Measurements from ENCODE around the gene BAG3.
"Not testable (repeated sequence)": the region's sequence is repeated elsewhere in the genome, so short reads cannot be mapped to it uniquely, and the experiment has no call there.

BAG3 gene

GRCh38 chr10:119640875-119641526, 10.2 kb upstream of the BAG3 start:
- no peak for DNase-seq

GRCh38 chr10:119642556-119643111, 8.5 kb upstream of the BAG3 start:
- no peak for DNase-seq

GRCh38 chr10:119643306-119644204, 7.6 kb upstream of the BAG3 start:
- DNase-seq = no peak

- no peak for DNase-seq
Measured at GRCh38 chr10:119644205-119644814, 6.9 kb upstream of the BAG3 start.

GRCh38 chr10:119644994-119645393, 6.2 kb upstream of the BAG3 start:
- DNase-seq = no peak

- no peak for DNase-seq
Measured at GRCh38 chr10:119650062-119650461, 1.1 kb upstream of the BAG3 start.

GRCh38 chr10:119651514-119652360, 557 bp downstream of the BAG3 start:
- DNase-seq = peak in 1 of 2 experiments; percentile 33

GRCh38 chr10:119652361-119652730, 1.2 kb downstream of the BAG3 start:
- no peak for DNase-seq

GRCh38 chr10:119653209-119653608, 2.0 kb downstream of the BAG3 start:
- DNase-seq = no peak

GRCh38 chr10:119653916-119654315, 2.7 kb downstream of the BAG3 start:
- DNase-seq = no peak

- DNase-seq = no peak
Measured at GRCh38 chr10:119654540-119654939, 3.4 kb downstream of the BAG3 start.

- DNase-seq = peak; percentile 66 to 73
Measured at GRCh38 chr10:119655566-119656001, 4.4 kb downstream of the BAG3 start.

- DNase-seq = no peak
Measured at GRCh38 chr10:119656760-119657159, 5.6 kb downstream of the BAG3 start.

GRCh38 chr10:119657725-119658124, 6.5 kb downstream of the BAG3 start:
- no peak for DNase-seq

GRCh38 chr10:119658274-119658673, 7.1 kb downstream of the BAG3 start:
- no peak for DNase-seq

GRCh38 chr10:119659951-119660350, 8.8 kb downstream of the BAG3 start:
- no peak for DNase-seq

- not testable (repeated sequence) for DNase-seq
Measured at GRCh38 chr10:119662076-119662605, 11.0 kb downstream of the BAG3 start.

- DNase-seq = peak; percentile 38 to 42
Measured at GRCh38 chr10:119663866-119664698, 12.9 kb downstream of the BAG3 start.

- DNase-seq = no peak
Measured at GRCh38 chr10:119665901-119666708, 14.9 kb downstream of the BAG3 start.

- no peak for DNase-seq
Measured at GRCh38 chr10:119666709-119667004, 15.5 kb downstream of the BAG3 start.
